ENCODE measurements around the gene RPTOR.

RPTOR gene

DNA sequence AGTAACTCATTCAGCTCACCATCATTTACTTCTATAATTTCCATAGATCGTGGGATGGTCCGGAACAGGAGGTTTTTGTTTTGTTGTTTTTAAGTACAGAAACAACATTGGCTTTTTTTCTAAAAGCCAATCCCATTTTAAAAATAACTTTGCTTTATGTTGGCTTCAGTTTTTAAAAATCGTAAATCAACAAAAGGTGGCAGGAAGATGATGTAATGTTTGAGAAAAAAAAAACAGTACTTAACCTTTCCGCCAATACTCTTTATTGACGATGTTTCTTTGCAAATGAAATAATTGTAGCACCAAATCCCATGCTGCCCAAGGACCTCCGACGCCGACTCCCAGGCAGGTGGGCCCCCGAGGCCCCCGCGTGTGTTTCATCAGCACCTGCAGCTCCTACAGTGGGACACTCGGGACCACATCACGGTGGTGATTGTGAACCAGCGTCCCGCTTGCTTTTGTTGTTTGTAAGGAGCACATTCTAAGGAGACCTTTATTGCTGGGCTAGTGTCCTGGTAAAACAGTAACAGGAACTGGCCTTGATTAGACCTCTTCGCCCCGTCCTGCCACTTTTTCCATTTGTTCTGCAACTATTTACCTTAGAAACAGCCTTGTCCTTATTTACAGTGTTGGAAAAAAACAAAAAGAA, 306.8 kb downstream of the RPTOR start:
- H3K36me3 ChIP-seq (ENCODE audit: control insufficient read depth, insufficient read depth, low read length) = peaks cover 4% of the 10 kb centered on the region
- no peaks in the 10 kb centered on the region for H3K27me3 ChIP-seq (ENCODE audit: control insufficient read depth, insufficient read depth, low read length)
- no peak overlapping the region for H3K4me3 ChIP-seq (ENCODE audit: low read depth, low read length)
- no peaks in the 10 kb centered on the region for H3K4me1 ChIP-seq (ENCODE audit: control insufficient read depth, insufficient read depth, low read length)
- no peaks in the 10 kb centered on the region for H3K9me3 ChIP-seq (ENCODE audit: control insufficient read depth, insufficient read depth, low read length)
- no peak overlapping the region for H3K9ac ChIP-seq (ENCODE audit: low read depth, low read length)

DNA sequence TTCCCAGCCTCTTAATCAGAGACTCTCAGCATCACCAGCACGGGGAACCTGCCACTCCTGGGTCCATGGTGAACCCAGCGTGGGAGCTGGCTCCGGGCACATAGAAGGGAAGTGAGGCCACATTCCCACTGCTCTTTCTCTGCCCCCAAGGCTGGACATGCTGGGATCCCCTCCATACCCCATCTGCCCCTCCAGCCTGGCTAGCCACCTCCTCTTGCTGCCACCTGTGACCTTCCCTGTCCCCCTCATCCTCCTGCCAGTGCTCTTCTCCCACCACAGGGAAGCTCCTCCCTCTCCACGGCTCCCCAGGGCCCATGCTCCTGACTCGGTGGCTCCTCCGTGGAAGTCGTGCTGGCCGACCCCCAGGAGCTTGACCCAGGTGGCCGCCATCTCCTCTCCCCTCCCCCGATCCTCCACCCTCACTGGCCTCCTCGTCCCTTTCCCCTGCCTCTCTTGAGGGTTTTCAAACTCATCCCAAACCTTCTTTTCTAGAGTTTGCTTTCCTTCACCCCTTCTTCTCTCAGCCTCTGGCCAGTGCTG, 307.9 kb downstream of the RPTOR start:
- Histone ChIP-seq H3K4me3 (ENCODE audit: low read depth, low read length) (no peak overlapping the region), H3K36me3 (ENCODE audit: control insufficient read depth, insufficient read depth, low read length) (no peaks in the 10 kb centered on the region), H3K4me1 (ENCODE audit: control insufficient read depth, insufficient read depth, low read length) (no peaks in the 10 kb centered on the region), H3K27me3 (ENCODE audit: control insufficient read depth, insufficient read depth, low read length) (no peaks in the 10 kb centered on the region), H3K9me3 (ENCODE audit: control insufficient read depth, insufficient read depth, low read length) (no peaks in the 10 kb centered on the region), H3K9ac (ENCODE audit: low read depth, low read length) (no peak overlapping the region)

DNA sequence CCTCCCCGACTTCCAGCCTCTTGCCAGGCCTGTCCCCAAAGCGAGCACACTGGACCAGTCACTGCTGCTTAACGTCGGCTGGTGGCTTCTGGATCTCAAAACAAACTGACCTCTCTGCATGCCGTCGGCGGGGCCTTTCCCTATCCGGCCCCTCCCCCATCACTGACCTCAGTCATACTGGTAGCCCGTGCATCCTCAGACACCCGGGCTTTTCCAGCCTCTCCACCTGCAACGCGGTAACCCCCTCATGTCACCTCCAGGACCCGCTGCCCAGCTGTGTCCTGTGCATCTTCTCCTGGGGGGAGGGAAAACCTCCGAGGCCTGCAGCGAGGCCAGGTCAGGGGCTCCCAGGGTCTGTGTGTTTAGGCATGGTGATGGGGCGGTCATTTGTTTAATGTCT, 308.4 kb downstream of the RPTOR start:
- Histone ChIP-seq H3K4me1 (ENCODE audit: control insufficient read depth, insufficient read depth, low read length) (no peaks in the 10 kb centered on the region), H3K27me3 (ENCODE audit: control insufficient read depth, insufficient read depth, low read length) (no peaks in the 10 kb centered on the region), H3K9ac (ENCODE audit: low read depth, low read length) (no peak overlapping the region), H3K36me3 (ENCODE audit: control insufficient read depth, insufficient read depth, low read length) (no peaks in the 10 kb centered on the region), H3K4me3 (ENCODE audit: low read depth, low read length) (no peak overlapping the region), H3K9me3 (ENCODE audit: control insufficient read depth, insufficient read depth, low read length) (no peaks in the 10 kb centered on the region)

- no peak overlapping the region for H3K9ac ChIP-seq (ENCODE audit: low read depth, low read length)
- H3K27me3 ChIP-seq (ENCODE audit: control insufficient read depth, insufficient read depth, low read length) = no peaks in the 10 kb centered on the region
- H3K36me3 ChIP-seq (ENCODE audit: control insufficient read depth, insufficient read depth, low read length) = peaks cover 3% of the 10 kb centered on the region
- H3K4me3 ChIP-seq (ENCODE audit: low read depth, low read length) = no peak overlapping the region
- no peaks in the 10 kb centered on the region for H3K9me3 ChIP-seq (ENCODE audit: control insufficient read depth, insufficient read depth, low read length)
- H3K4me1 ChIP-seq (ENCODE audit: control insufficient read depth, insufficient read depth, low read length) = no peaks in the 10 kb centered on the region
Observed at GRCh38 chr17:80854220-80854619, 309.6 kb downstream of the RPTOR start.

DNA sequence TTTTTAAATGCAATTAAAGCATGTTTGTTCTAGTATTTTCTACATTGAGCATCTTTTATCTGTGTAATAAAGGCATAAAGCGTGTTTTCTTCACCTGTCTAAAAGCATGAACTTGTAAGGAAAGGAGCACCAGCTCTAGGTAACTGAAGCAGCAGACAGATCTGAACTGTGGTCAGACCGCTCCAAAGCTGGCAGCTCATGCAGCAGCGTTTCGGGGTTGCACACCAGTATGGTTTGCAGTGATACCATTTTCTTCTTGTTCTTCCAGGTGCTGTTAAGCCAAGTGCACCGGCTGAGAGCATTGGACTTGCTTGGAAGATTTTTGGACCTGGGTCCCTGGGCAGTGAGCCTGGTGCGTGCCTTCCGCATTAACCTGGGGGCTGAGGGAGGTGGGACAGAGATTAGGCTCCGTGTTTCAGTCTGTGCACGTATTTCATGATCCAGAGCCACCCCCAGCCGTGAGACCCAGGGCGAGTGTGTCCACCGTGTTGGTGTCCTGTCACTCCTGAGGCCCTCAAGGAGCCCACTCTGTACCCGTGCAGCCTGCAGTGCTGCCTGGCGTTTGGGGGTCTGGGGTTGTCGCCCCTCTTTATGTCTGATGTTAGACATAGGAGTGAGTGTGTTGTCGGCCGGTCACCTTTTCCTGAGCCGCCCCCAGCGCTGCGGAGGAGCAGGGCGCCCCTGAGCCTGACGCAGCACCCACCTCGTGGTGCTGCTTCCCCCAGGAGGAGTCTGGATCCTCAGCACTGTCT, 310.7 kb downstream of the RPTOR start:
- no peak overlapping the region for H3K4me3 ChIP-seq (ENCODE audit: low read depth, low read length)
- no peaks in the 10 kb centered on the region for H3K9me3 ChIP-seq (ENCODE audit: control insufficient read depth, insufficient read depth, low read length)
- no peaks in the 10 kb centered on the region for H3K27me3 ChIP-seq (ENCODE audit: control insufficient read depth, insufficient read depth, low read length)
- no peak overlapping the region for H3K9ac ChIP-seq (ENCODE audit: low read depth, low read length)
- H3K4me1 ChIP-seq (ENCODE audit: control insufficient read depth, insufficient read depth, low read length) = peaks cover 4% of the 10 kb centered on the region
- peaks cover 3% of the 10 kb centered on the region for H3K36me3 ChIP-seq (ENCODE audit: control insufficient read depth, insufficient read depth, low read length)

DNA sequence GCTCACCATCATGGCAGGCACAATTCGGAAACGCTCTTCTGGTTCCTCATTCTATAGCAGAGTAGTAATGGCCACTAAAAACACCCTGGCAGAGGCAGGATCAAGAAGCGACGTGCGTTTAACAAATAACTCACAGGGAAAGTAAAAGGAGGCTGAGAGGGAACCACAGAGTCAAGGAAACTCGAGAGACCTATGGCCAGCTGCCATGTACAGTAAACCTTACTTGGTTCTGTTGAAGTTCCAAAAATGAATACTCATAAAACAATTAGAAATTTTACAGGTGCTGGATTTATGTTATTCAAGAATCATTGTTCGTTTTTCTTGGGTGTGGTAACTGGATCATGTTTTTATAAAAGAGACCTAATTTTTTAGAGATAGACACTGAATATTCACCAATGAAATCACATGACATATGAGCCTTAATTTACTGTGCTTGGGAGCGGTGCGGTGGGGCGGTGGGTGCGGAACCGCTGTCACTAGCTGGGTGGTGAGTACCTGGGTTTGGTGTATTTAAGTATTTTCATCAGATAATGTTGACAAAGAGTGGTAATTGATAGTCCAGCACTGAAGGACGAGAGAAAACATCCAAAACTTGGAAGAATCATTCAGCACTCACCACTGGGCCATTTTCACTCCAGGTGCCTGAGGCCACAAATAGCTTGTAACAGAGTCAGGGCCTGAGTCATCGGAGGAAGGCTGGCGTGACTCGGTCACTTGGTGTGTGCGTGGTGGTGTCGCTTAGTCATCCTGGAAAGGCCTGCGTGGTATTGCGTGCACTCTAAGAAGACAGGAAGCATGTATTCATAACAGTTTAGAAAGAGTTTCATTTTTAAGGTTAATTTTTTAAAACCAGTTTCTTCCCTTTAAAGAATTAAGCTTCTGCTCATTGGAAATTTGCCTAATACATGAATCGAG, 311.6 kb downstream of the RPTOR start:
- H3K9ac ChIP-seq (ENCODE audit: low read depth, low read length) = no peak overlapping the region
- H3K9me3 ChIP-seq (ENCODE audit: control insufficient read depth, insufficient read depth, low read length) = no peaks in the 10 kb centered on the region
- H3K27me3 ChIP-seq (ENCODE audit: control insufficient read depth, insufficient read depth, low read length) = no peaks in the 10 kb centered on the region
- H3K4me1 ChIP-seq (ENCODE audit: control insufficient read depth, insufficient read depth, low read length) = peaks cover 4% of the 10 kb centered on the region
- H3K36me3 ChIP-seq (ENCODE audit: control insufficient read depth, insufficient read depth, low read length) = peaks cover 3% of the 10 kb centered on the region
- no peak overlapping the region for H3K4me3 ChIP-seq (ENCODE audit: low read depth, low read length)

- H3K4me1 ChIP-seq (ENCODE audit: control insufficient read depth, insufficient read depth, low read length) = peaks cover 4% of the 10 kb centered on the region
- H3K9ac ChIP-seq (ENCODE audit: low read depth, low read length) = no peak overlapping the region
- no peak overlapping the region for H3K4me3 ChIP-seq (ENCODE audit: low read depth, low read length)
- no peaks in the 10 kb centered on the region for H3K9me3 ChIP-seq (ENCODE audit: control insufficient read depth, insufficient read depth, low read length)
- peaks cover 3% of the 10 kb centered on the region for H3K36me3 ChIP-seq (ENCODE audit: control insufficient read depth, insufficient read depth, low read length)
- H3K27me3 ChIP-seq (ENCODE audit: control insufficient read depth, insufficient read depth, low read length) = no peaks in the 10 kb centered on the region
Observed at GRCh38 chr17:80856863-80857755, 312.5 kb downstream of the RPTOR start.

- no peak overlapping the region for H3K9ac ChIP-seq (ENCODE audit: low read depth, low read length)
- peaks cover 4% of the 10 kb centered on the region for H3K4me1 ChIP-seq (ENCODE audit: control insufficient read depth, insufficient read depth, low read length)
- no peaks in the 10 kb centered on the region for H3K27me3 ChIP-seq (ENCODE audit: control insufficient read depth, insufficient read depth, low read length)
- H3K9me3 ChIP-seq (ENCODE audit: control insufficient read depth, insufficient read depth, low read length) = no peaks in the 10 kb centered on the region
- H3K4me3 ChIP-seq (ENCODE audit: low read depth, low read length) = no peak overlapping the region
- H3K36me3 ChIP-seq (ENCODE audit: control insufficient read depth, insufficient read depth, low read length) = peaks cover 3% of the 10 kb centered on the region
Observed at GRCh38 chr17:80857756-80858171, 313.1 kb downstream of the RPTOR start.

- no peak overlapping the region for H3K9ac ChIP-seq (ENCODE audit: low read depth, low read length)
- no peaks in the 10 kb centered on the region for H3K27me3 ChIP-seq (ENCODE audit: control insufficient read depth, insufficient read depth, low read length)
- peaks cover 4% of the 10 kb centered on the region for H3K4me1 ChIP-seq (ENCODE audit: control insufficient read depth, insufficient read depth, low read length)
- no peaks in the 10 kb centered on the region for H3K9me3 ChIP-seq (ENCODE audit: control insufficient read depth, insufficient read depth, low read length)
- H3K36me3 ChIP-seq (ENCODE audit: control insufficient read depth, insufficient read depth, low read length) = peaks cover 3% of the 10 kb centered on the region
- no peak overlapping the region for H3K4me3 ChIP-seq (ENCODE audit: low read depth, low read length)
Observed at GRCh38 chr17:80858301-80859001, 313.8 kb downstream of the RPTOR start.

- Histone ChIP-seq H3K36me3 (ENCODE audit: control insufficient read depth, insufficient read depth, low read length) (peaks cover 3% of the 10 kb centered on the region), H3K4me1 (ENCODE audit: control insufficient read depth, insufficient read depth, low read length) (peaks cover 4% of the 10 kb centered on the region), H3K9ac (ENCODE audit: low read depth, low read length) (no peak overlapping the region), H3K9me3 (ENCODE audit: control insufficient read depth, insufficient read depth, low read length) (no peaks in the 10 kb centered on the region), H3K27me3 (ENCODE audit: control insufficient read depth, insufficient read depth, low read length) (no peaks in the 10 kb centered on the region), H3K4me3 (ENCODE audit: low read depth, low read length) (no peak overlapping the region)
Observed at GRCh38 chr17:80859002-80859941, 314.6 kb downstream of the RPTOR start.

Data from iPS-15b (cell line).